ENCODE results near the gene MUC5B.

Gene MUC5B

GRCh38 chr11:1199241-1199750, 23.6 kb upstream of the MUC5B start:
- H3K36me3 ChIP-seq (ENCODE audit: insufficient read depth, low read length), result no peaks in the 10 kb centered on the region

GRCh38 chr11:1199751-1200610, 22.9 kb upstream of the MUC5B start:
- Histone ChIP-seq H3K4me2 (ENCODE audit: low read length) (no peak overlapping the region), H3K36me3 (ENCODE audit: insufficient read depth, low read length) (no peaks in the 10 kb centered on the region), H3F3A (ENCODE audit: insufficient read depth, low read length) (no peaks in the 10 kb centered on the region), H2AFZ (ENCODE audit: low read length) (no peak overlapping the region), H3K9me3 (ENCODE audit: low read length) (no peaks in the 10 kb centered on the region), H3K79me2 (ENCODE audit: insufficient read depth, low read length) (no peaks in the 10 kb centered on the region), H3K9me2 (ENCODE audit: low read depth, low read length) (no peaks in the 10 kb centered on the region), H3K4me1 (ENCODE audit: insufficient read depth, low read length, severe bottlenecking) (no peaks in the 10 kb centered on the region), H3K9ac (ENCODE audit: low read length) (no peak overlapping the region), H3K27ac (ENCODE audit: low read depth, low read length, poor library complexity, severe bottlenecking) (no peak overlapping the region), H3K27me3 (ENCODE audit: insufficient read depth, low read length) (peaks cover 4% of the 10 kb centered on the region), H3K4me3 (ENCODE audit: low read depth, low read length, poor library complexity, severe bottlenecking) (no peak overlapping the region), H4K20me1 (ENCODE audit: insufficient read depth, low read length) (no peaks in the 10 kb centered on the region)
- TF ChIP-seq CTCF (IDR thresholded peaks at IDR 0.05; ENCODE audit: low read length) (no peak), EZH2 (IDR thresholded peaks at IDR 0.05; ENCODE audit: borderline replicate concordance, low read length) (no peak)

More at GRCh38 chr11:1199241-1199750, 23.6 kb upstream of the MUC5B start:
- TF ChIP-seq EZH2 (IDR thresholded peaks at IDR 0.05; ENCODE audit: borderline replicate concordance, low read length), result no peak
- no peak for TF ChIP-seq CTCF (IDR thresholded peaks at IDR 0.05; ENCODE audit: low read length)
- Histone ChIP-seq H4K20me1 (ENCODE audit: insufficient read depth, low read length) (no peaks in the 10 kb centered on the region), H3K79me2 (ENCODE audit: insufficient read depth, low read length) (no peaks in the 10 kb centered on the region), H3K27ac (ENCODE audit: low read depth, low read length, poor library complexity, severe bottlenecking) (no peak overlapping the region), H3K4me1 (ENCODE audit: insufficient read depth, low read length, severe bottlenecking) (no peaks in the 10 kb centered on the region), H3K9me3 (ENCODE audit: low read length) (no peaks in the 10 kb centered on the region), H3F3A (ENCODE audit: insufficient read depth, low read length) (no peaks in the 10 kb centered on the region), H3K4me2 (ENCODE audit: low read length) (no peak overlapping the region), H3K27me3 (ENCODE audit: insufficient read depth, low read length) (peaks cover 4% of the 10 kb centered on the region), H3K9ac (ENCODE audit: low read length) (no peak overlapping the region), H3K4me3 (ENCODE audit: low read depth, low read length, poor library complexity, severe bottlenecking) (no peak overlapping the region), H2AFZ (ENCODE audit: low read length) (no peak overlapping the region), H3K9me2 (ENCODE audit: low read depth, low read length) (no peaks in the 10 kb centered on the region)

- no peak for TF ChIP-seq CTCF (IDR thresholded peaks at IDR 0.05; ENCODE audit: low read length)
- no peak for TF ChIP-seq EZH2 (IDR thresholded peaks at IDR 0.05; ENCODE audit: borderline replicate concordance, low read length)
Observed at GRCh38 chr11:1200611-1201191, 22.2 kb upstream of the MUC5B start.

More at GRCh38 chr11:1200611-1201191, 22.2 kb upstream of the MUC5B start:
- Histone ChIP-seq H3K9me2 (ENCODE audit: low read depth, low read length) (no peaks in the 10 kb centered on the region), H3K36me3 (ENCODE audit: insufficient read depth, low read length) (no peaks in the 10 kb centered on the region), H3K9me3 (ENCODE audit: low read length) (no peaks in the 10 kb centered on the region), H3K27ac (ENCODE audit: low read depth, low read length, poor library complexity, severe bottlenecking) (no peak overlapping the region), H3F3A (ENCODE audit: insufficient read depth, low read length) (no peaks in the 10 kb centered on the region), H3K27me3 (ENCODE audit: insufficient read depth, low read length) (peaks cover 4% of the 10 kb centered on the region), H3K4me2 (ENCODE audit: low read length) (no peak overlapping the region), H2AFZ (ENCODE audit: low read length) (no peak overlapping the region), H4K20me1 (ENCODE audit: insufficient read depth, low read length) (no peaks in the 10 kb centered on the region), H3K4me3 (ENCODE audit: low read depth, low read length, poor library complexity, severe bottlenecking) (no peak overlapping the region), H3K79me2 (ENCODE audit: insufficient read depth, low read length) (no peaks in the 10 kb centered on the region), H3K9ac (ENCODE audit: low read length) (no peak overlapping the region), H3K4me1 (ENCODE audit: insufficient read depth, low read length, severe bottlenecking) (no peaks in the 10 kb centered on the region)

Measured in OCI-LY1 (cell line).